B cell (primary cell): ENCODE data around the gene SARM1. TPM values are rescaled to one million over a fixed set of nuclear protein-coding genes. Genes with fewer than 3 reads are reported as not detected.

Source experiments
- ATAC-seq: fragments of 200-7000 bp; cut with Tn5 transposase; one replicate; pipeline ENCODE4 v1.10.0; 2021; ENCODE audit warnings: low read depth, mild to moderate bottlenecking, moderate number of reproducible peaks, moderate library complexity
- CTCF ChIA-PET: fragments of 350-600 bp; sonication (Branson Sonifier 250); formaldehyde crosslinking; loops from one replicate; lab custom pipeline; 2021; ENCODE audit warnings: antibody characterized with exemption, inconsistent platforms; lab: Charles Lee
- POLR2A ChIA-PET: fragments of 350-600 bp; sonication (Branson Sonifier 250); formaldehyde crosslinking; loops from one replicate; lab custom pipeline; 2021; ENCODE audit warnings: antibody characterized with exemption; lab: Charles Lee
- DNase-seq: peaks from one replicate; pipeline ENCODE4 v3.0.0; 2013
- H2AFZ ChIP-seq: 2 replicates; pipeline ENCODE4 v1.6.1; 2012; ENCODE audit warnings: mild to moderate bottlenecking, low read depth, low read length; ENCODE audit not compliant: insufficient read depth, poor library complexity, severe bottlenecking
- H3K27ac ChIP-seq, 2 donors: 1 replicate in 1 of 2; 2 replicates in 1 of 2; pipeline ENCODE4 v1.5.1; 2012 to 2013; ENCODE audit warnings: low read length in 2 of 2, mild to moderate bottlenecking in 2 of 2, moderate library complexity in 1 of 2
- H3K27me3 ChIP-seq, 4 experiments: fragments of 200-600 bp in 1 of 4; sonication (generic) in 1 of 4; replicated peaks in 1 of 4; 1 replicate in 2 of 4; 2 replicates in 2 of 4; pipeline versions ENCODE4 v1.6.1 to v1.7.0; 2013 to 2016; ENCODE audit warnings: low read length in 3 of 4, mild to moderate bottlenecking in 2 of 4, mixed read lengths in 1 of 4, moderate library complexity in 1 of 4; ENCODE audit not compliant: insufficient read depth in 4 of 4, control insufficient read depth in 3 of 4; ENCODE audit errors: control extremely low read depth in 1 of 4
- H3K36me3 ChIP-seq, 2 experiments: replicated peaks in 1 of 2; 1 replicate in 1 of 2; 2 replicates in 1 of 2; pipeline versions ENCODE4 v1.6.1 to v1.7.1; 2013; ENCODE audit warnings: low read length in 1 of 2; ENCODE audit not compliant: insufficient read depth in 2 of 2, control insufficient read depth in 1 of 2; ENCODE audit errors: control extremely low read depth in 1 of 2, extremely low read depth in 1 of 2
- H3K4me1 ChIP-seq, 2 donors: fragments of 200-600 bp in 1 of 2; sonication (generic) in 1 of 2; 1 replicate in 1 of 2; 2 replicates in 1 of 2; pipeline versions ENCODE4 v1.5.1 to v1.6.1; 2013 to 2017; ENCODE audit warnings: low read length in 2 of 2; ENCODE audit not compliant: control insufficient read depth in 2 of 2, insufficient read depth in 2 of 2
- H3K4me2 ChIP-seq: replicated peaks from 2 replicates; pipeline ENCODE3; 2012; ENCODE audit warnings: mild to moderate bottlenecking, low read depth, low read length; ENCODE audit not compliant: poor library complexity, severe bottlenecking
- H3K4me3 ChIP-seq, 5 experiments: fragments of 200-600 bp in 1 of 5; sonication (generic) in 1 of 5; 1 replicate in 3 of 5; 2 replicates in 2 of 5; pipeline versions ENCODE4 v1.5.1 to v1.7.0; 2011 to 2016; ENCODE audit warnings: low read length in 4 of 5, mild to moderate bottlenecking in 4 of 5, low read depth in 2 of 5, control low read depth in 1 of 5, moderate library complexity in 1 of 5; ENCODE audit not compliant: insufficient read depth in 1 of 5; ENCODE audit errors: control extremely low read depth in 1 of 5, extremely low read depth in 1 of 5
- H3K79me2 ChIP-seq: fragments of 200-600 bp; sonication (generic); one replicate; pipeline ENCODE4 v1.6.0; 2016; ENCODE audit warnings: low read length; ENCODE audit not compliant: control insufficient read depth, insufficient read depth
- H3K9ac ChIP-seq: fragments of 200-600 bp; sonication (generic); 2 replicates; pipeline ENCODE4 v1.6.1; 2017; ENCODE audit warnings: mild to moderate bottlenecking, low read length, moderate library complexity
- H3K9me3 ChIP-seq, 3 donors: one replicate each; pipeline versions ENCODE4 v1.6.1 to v1.7.1; 2013; ENCODE audit warnings: low read length in 2 of 3; ENCODE audit not compliant: control insufficient read depth in 2 of 3, insufficient read depth in 1 of 3; ENCODE audit errors: control extremely low read depth in 1 of 3
- H4K20me1 ChIP-seq: 2 replicates; pipeline ENCODE4 v1.6.0; 2012; ENCODE audit warnings: mild to moderate bottlenecking, low read length; ENCODE audit not compliant: insufficient read depth, control insufficient read depth, poor library complexity, severe bottlenecking
- H3K27ac Mint-ChIP-seq: one replicate; pipeline ENCODE4 v1.8.0; 2021; ENCODE audit warnings: mixed read lengths
- H3K27me3 Mint-ChIP-seq: one replicate; pipeline ENCODE4 v1.8.0; 2021; ENCODE audit warnings: mixed read lengths
- H3K4me1 Mint-ChIP-seq: one replicate; pipeline ENCODE4 v1.8.0; 2021; ENCODE audit warnings: mixed read lengths
- H3K4me3 Mint-ChIP-seq: one replicate; pipeline ENCODE4 v1.8.0; 2021; ENCODE audit warnings: mixed read lengths
- H3K9me3 Mint-ChIP-seq: one replicate; pipeline ENCODE4 v1.8.0; 2022; ENCODE audit warnings: mixed read lengths; ENCODE audit not compliant: insufficient read depth
- EZH2 ChIP-seq: IDR thresholded peaks from 2 replicates; pipeline ENCODE4 v1.6.1; 2012; ENCODE audit warnings: borderline replicate concordance, low read depth, mild to moderate bottlenecking, moderate library complexity, low read length; ENCODE audit not compliant: insufficient read depth, poor library complexity, severe bottlenecking
- WGBS: methylation state at CpG from one replicate; pipeline ENCODE4 v1.1.5; 2013; ENCODE audit warnings: missing lambda C conversion rate; ENCODE audit not compliant: insufficient coverage; 5-methylcytosine and 5-hydroxymethylcytosine counted together
- intact Hi-C: fragments of 100-400 bp; cut with micrococcal nuclease; formaldehyde crosslinking; loops from one replicate; pipeline ENCODE4 v1.10.0; 2022
- polyA plus RNA-seq: library from polyadenylated mRNA; depleted of rRNA; stranded (reverse); fragments of >200 nt; gene quantifications from 2 replicates; pipeline ENCODE4 v1.2.3, GENCODE V29; 2012
- total RNA-seq, 2 donors: library from RNA; stranded (reverse); fragments of 120-200 nt in 1 of 2; gene quantifications; 1 replicate in 1 of 2; 2 replicates in 1 of 2; pipeline versions ENCODE4 v1.2.3 to v1.2.4, GENCODE V29; 2013 to 2022
- TF ChIP-seq, protein P1 (sequence below): fragments of 200-600 bp; IDR thresholded peaks from one replicate; pipeline ENCODE4 v1.8.0; 2022; ENCODE audit warnings: antibody characterized with exemption, mild to moderate bottlenecking

Gene SARM1
- total and polyA plus RNA-seq, 2 donors (not counting 1 experiment from before 2014, with no cell fraction given), result 22.5 to 32.8 TPM

DNA sequence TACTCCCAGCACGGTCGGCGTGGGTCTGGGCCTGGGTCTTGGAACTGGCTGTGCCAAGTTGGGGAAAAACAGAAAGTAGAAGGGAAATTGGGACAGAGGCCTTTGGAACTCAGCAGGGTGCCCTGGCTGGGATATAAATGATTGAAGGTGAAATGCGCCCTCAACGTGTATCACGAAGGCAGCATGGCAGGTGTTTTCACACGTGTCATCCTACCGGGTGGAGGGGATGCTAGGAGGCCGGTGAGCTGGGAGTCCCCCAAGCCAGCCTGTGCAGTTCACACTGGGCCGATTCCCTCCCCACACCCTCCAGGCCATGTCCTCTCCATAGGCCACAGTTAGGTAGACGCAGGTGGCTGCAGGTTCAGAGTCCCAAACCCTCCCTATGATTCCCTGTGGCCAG, 30.0 kb upstream of the SARM1 start:
- Mint-ChIP-seq H3K27me3 (no peaks in the 10 kb centered on the region), H3K4me3 (no peak overlapping the region), H3K9me3 (no peaks in the 10 kb centered on the region), H3K4me1 (peaks cover 10% of the 10 kb centered on the region), H3K27ac (no peak overlapping the region)
- TF ChIP-seq EZH2, result no peak
- TF ChIP-seq, protein P1, sequence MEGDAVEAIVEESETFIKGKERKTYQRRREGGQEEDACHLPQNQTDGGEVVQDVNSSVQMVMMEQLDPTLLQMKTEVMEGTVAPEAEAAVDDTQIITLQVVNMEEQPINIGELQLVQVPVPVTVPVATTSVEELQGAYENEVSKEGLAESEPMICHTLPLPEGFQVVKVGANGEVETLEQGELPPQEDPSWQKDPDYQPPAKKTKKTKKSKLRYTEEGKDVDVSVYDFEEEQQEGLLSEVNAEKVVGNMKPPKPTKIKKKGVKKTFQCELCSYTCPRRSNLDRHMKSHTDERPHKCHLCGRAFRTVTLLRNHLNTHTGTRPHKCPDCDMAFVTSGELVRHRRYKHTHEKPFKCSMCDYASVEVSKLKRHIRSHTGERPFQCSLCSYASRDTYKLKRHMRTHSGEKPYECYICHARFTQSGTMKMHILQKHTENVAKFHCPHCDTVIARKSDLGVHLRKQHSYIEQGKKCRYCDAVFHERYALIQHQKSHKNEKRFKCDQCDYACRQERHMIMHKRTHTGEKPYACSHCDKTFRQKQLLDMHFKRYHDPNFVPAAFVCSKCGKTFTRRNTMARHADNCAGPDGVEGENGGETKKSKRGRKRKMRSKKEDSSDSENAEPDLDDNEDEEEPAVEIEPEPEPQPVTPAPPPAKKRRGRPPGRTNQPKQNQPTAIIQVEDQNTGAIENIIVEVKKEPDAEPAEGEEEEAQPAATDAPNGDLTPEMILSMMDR, result no peak
- ATAC-seq (no peak), DNase-seq (no peak)
- Histone ChIP-seq H3K4me3 (no peak overlapping the region), H3K9me3 (no peaks in the 10 kb centered on the region), H3K36me3 (peaks cover 0 to 59% of the 10 kb centered on the region in 2 experiments), H4K20me1 (peaks cover 14% of the 10 kb centered on the region), H3K27ac (no peak overlapping the region), H2AFZ (no peak overlapping the region), H3K9ac (no peak overlapping the region), H3K4me2 (no peak overlapping the region), H3K27me3 (no peaks in the 10 kb centered on the region), H3K79me2 (peaks cover 41% of the 10 kb centered on the region), H3K4me1 (peaks cover 3 to 5% of the 10 kb centered on the region in 2 donors)
- ChIA-PET POLR2A (interaction anchor here (0.7 kb wide), 1 partner anchor 16 kb away, joined by 3 read pairs; the partner anchor contains the start of gene POLDIP2), CTCF (no interaction called here)
- intact Hi-C loops, result no loop called here
- WGBS, result 100% methylated on average over 11 of the region's 11 CpGs

- H3K4me3 Mint-ChIP-seq, result no peak overlapping the region
- TF ChIP-seq EZH2, result no peak
- TF ChIP-seq, protein P1, result no peak
- 98% methylated on average over 14 of the region's 14 CpGs for WGBS
- Histone ChIP-seq H3K27me3 (no peaks in the 10 kb centered on the region), H3K9ac (no peak overlapping the region), H2AFZ (no peak overlapping the region), H3K36me3 (peaks cover 0 to 67% of the 10 kb centered on the region in 2 experiments), H3K4me1 (no peaks in the 10 kb centered on the region), H3K4me3 (no peak overlapping the region), H3K4me2 (no peak overlapping the region), H4K20me1 (peaks cover 10% of the 10 kb centered on the region), H3K9me3 (no peaks in the 10 kb centered on the region), H3K79me2 (peaks cover 33% of the 10 kb centered on the region), H3K27ac (no peak overlapping the region)
- ChIA-PET POLR2A (interaction anchor here (0.7 kb wide), 1 partner anchor 15 kb away, joined by 3 read pairs; the partner anchor contains the start of gene POLDIP2), CTCF (no interaction called here)
- intact Hi-C loops, result no loop called here
- H3K27me3 Mint-ChIP-seq, result no peaks in the 10 kb centered on the region
- DNase-seq (no peak), ATAC-seq (no peak)
- peaks cover 2% of the 10 kb centered on the region for H3K4me1 Mint-ChIP-seq
- no peaks in the 10 kb centered on the region for H3K9me3 Mint-ChIP-seq
- H3K27ac Mint-ChIP-seq, result no peak overlapping the region
These were observed 29.2 kb upstream of the SARM1 start for GRCh38 chr17:28342313-28342712.
